ENCODE results near the gene PPP1R12A. TPM values are rescaled to one million over a fixed set of nuclear protein-coding genes. Genes with fewer than 3 reads are reported as not detected.

PPP1R12A gene
- total RNA-seq, 1 donor from 2014 or later: 56.9 TPM

GRCh38 chr12:79926951-79927350 lies 7.9 kb downstream of the PPP1R12A start:
- H3K4me3 ChIP-seq (ENCODE audit: low read depth, low read length): no peak overlapping the region
- TF ChIP-seq CTCF (IDR thresholded peaks at IDR 0.05; ENCODE audit: insufficient read depth, low read length, severe bottlenecking): no peak
- H3K36me3 ChIP-seq (ENCODE audit: control insufficient read depth, insufficient read depth, low read length): no peaks in the 10 kb centered on the region
- no peak for DNase-seq (ENCODE audit: low read depth)
- H3K27me3 ChIP-seq (ENCODE audit: control insufficient read depth, insufficient read depth, low read length): no peaks in the 10 kb centered on the region
- no peak for FAIRE-seq

- no peaks in the 10 kb centered on the region for H3K36me3 ChIP-seq (ENCODE audit: control insufficient read depth, insufficient read depth, low read length)
- H3K4me3 ChIP-seq (ENCODE audit: low read depth, low read length): no peak overlapping the region
- DNase-seq (ENCODE audit: low read depth) (no peak), FAIRE-seq (no peak)
- TF ChIP-seq CTCF (IDR thresholded peaks at IDR 0.05; ENCODE audit: insufficient read depth, low read length, severe bottlenecking): no peak
- no peaks in the 10 kb centered on the region for H3K27me3 ChIP-seq (ENCODE audit: control insufficient read depth, insufficient read depth, low read length)
Measured at GRCh38 chr12:79925492-79925891, 9.4 kb downstream of the PPP1R12A start.

GRCh38 chr12:79921786-79922185 lies 13.1 kb downstream of the PPP1R12A start:
- H3K27me3 ChIP-seq (ENCODE audit: control insufficient read depth, insufficient read depth, low read length): no peaks in the 10 kb centered on the region
- no peak for TF ChIP-seq CTCF (IDR thresholded peaks at IDR 0.05; ENCODE audit: insufficient read depth, low read length, severe bottlenecking)
- no peak overlapping the region for H3K4me3 ChIP-seq (ENCODE audit: low read depth, low read length)
- FAIRE-seq (no peak), DNase-seq (ENCODE audit: low read depth) (no peak)
- H3K36me3 ChIP-seq (ENCODE audit: control insufficient read depth, insufficient read depth, low read length): no peaks in the 10 kb centered on the region

GRCh38 chr12:79920421-79921238 lies 14.3 kb downstream of the PPP1R12A start:
- Histone ChIP-seq H3K4me3 (ENCODE audit: low read depth, low read length) (no peak overlapping the region), H3K36me3 (ENCODE audit: control insufficient read depth, insufficient read depth, low read length) (no peaks in the 10 kb centered on the region), H3K27me3 (ENCODE audit: control insufficient read depth, insufficient read depth, low read length) (no peaks in the 10 kb centered on the region)
- DNase-seq (ENCODE audit: low read depth) (no peak), FAIRE-seq (no peak)
- no peak for TF ChIP-seq CTCF (IDR thresholded peaks at IDR 0.05; ENCODE audit: insufficient read depth, low read length, severe bottlenecking)

- DNase-seq (ENCODE audit: low read depth) (no peak), FAIRE-seq (no peak)
- Histone ChIP-seq H3K36me3 (ENCODE audit: control insufficient read depth, insufficient read depth, low read length) (no peaks in the 10 kb centered on the region), H3K4me3 (ENCODE audit: low read depth, low read length) (no peak overlapping the region), H3K27me3 (ENCODE audit: control insufficient read depth, insufficient read depth, low read length) (no peaks in the 10 kb centered on the region)
- no peak for TF ChIP-seq CTCF (IDR thresholded peaks at IDR 0.05; ENCODE audit: insufficient read depth, low read length, severe bottlenecking)
Measured at GRCh38 chr12:79919762-79920161, 15.1 kb downstream of the PPP1R12A start.

- no peak for TF ChIP-seq CTCF (IDR thresholded peaks at IDR 0.05; ENCODE audit: insufficient read depth, low read length, severe bottlenecking)
- H3K36me3 ChIP-seq (ENCODE audit: control insufficient read depth, insufficient read depth, low read length): no peaks in the 10 kb centered on the region
- FAIRE-seq (no peak), DNase-seq (ENCODE audit: low read depth) (no peak)
- H3K27me3 ChIP-seq (ENCODE audit: control insufficient read depth, insufficient read depth, low read length): no peaks in the 10 kb centered on the region
- H3K4me3 ChIP-seq (ENCODE audit: low read depth, low read length): no peak overlapping the region
Measured at GRCh38 chr12:79916826-79917225, 18.1 kb downstream of the PPP1R12A start.

Data from bronchial epithelial cell (primary cell).